ENCODE results near the gene ELP1. TPM values are rescaled to one million over a fixed set of nuclear protein-coding genes. Genes with fewer than 3 reads are reported as not detected.

ELP1 gene
- total and polyA plus RNA-seq, 4 donors: 9.3 to 27.7 (median 16.4) TPM

- DNase-seq (ENCODE audit: low spot score): no peak
- H3K27ac ChIP-seq (ENCODE audit: low read depth in 1 of 2, low read length in 2 of 2): no peak overlapping the region
- TF ChIP-seq RAD21 (IDR thresholded peaks at IDR 0.05) (peak; percentile 27 to 44), HNF4A (conservative IDR thresholded peaks at IDR 0.05) (peak; percentile 74 to 84), NR2F2 (IDR thresholded peaks at IDR 0.05) (no peak), TAF1 (conservative IDR thresholded peaks at IDR 0.05) (no peak), CTCF (IDR thresholded peaks at IDR 0.05; ENCODE audit: low read depth, low read length, missing input control) (no peak), YY1 (IDR thresholded peaks at IDR 0.05) (peak; percentile 68), RXRA (IDR thresholded peaks at IDR 0.05) (peak; percentile 50 to 80), HNF4G (IDR thresholded peaks at IDR 0.05) (no peak), SP1 (IDR thresholded peaks at IDR 0.05) (peak; percentile 59), FOXA1 (IDR thresholded peaks at IDR 0.05) (peak; percentile 58), JUND (IDR thresholded peaks at IDR 0.05) (peak; percentile 43 to 68), FOXA2 (IDR thresholded peaks at IDR 0.05) (peak; percentile 72), GABPA (IDR thresholded peaks at IDR 0.05 in 1 of 2, conservative IDR thresholded peaks at IDR 0.05 in 1 of 2) (no peak), ATF3 (IDR thresholded peaks at IDR 0.05) (peak; percentile 27), EGR1 (IDR thresholded peaks at IDR 0.05; ENCODE audit: low read depth in 2 of 2) (no peak)
- TF ChIP-seq, protein P1, sequence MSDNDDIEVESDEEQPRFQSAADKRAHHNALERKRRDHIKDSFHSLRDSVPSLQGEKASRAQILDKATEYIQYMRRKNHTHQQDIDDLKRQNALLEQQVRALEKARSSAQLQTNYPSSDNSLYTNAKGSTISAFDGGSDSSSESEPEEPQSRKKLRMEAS (IDR thresholded peaks at IDR 0.05): peak; percentile 61
- TF ChIP-seq, protein P2, sequence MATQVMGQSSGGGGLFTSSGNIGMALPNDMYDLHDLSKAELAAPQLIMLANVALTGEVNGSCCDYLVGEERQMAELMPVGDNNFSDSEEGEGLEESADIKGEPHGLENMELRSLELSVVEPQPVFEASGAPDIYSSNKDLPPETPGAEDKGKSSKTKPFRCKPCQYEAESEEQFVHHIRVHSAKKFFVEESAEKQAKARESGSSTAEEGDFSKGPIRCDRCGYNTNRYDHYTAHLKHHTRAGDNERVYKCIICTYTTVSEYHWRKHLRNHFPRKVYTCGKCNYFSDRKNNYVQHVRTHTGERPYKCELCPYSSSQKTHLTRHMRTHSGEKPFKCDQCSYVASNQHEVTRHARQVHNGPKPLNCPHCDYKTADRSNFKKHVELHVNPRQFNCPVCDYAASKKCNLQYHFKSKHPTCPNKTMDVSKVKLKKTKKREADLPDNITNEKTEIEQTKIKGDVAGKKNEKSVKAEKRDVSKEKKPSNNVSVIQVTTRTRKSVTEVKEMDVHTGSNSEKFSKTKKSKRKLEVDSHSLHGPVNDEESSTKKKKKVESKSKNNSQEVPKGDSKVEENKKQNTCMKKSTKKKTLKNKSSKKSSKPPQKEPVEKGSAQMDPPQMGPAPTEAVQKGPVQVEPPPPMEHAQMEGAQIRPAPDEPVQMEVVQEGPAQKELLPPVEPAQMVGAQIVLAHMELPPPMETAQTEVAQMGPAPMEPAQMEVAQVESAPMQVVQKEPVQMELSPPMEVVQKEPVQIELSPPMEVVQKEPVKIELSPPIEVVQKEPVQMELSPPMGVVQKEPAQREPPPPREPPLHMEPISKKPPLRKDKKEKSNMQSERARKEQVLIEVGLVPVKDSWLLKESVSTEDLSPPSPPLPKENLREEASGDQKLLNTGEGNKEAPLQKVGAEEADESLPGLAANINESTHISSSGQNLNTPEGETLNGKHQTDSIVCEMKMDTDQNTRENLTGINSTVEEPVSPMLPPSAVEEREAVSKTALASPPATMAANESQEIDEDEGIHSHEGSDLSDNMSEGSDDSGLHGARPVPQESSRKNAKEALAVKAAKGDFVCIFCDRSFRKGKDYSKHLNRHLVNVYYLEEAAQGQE (IDR thresholded peaks at IDR 0.05): peak; percentile 31
- TF ChIP-seq, protein P3, sequence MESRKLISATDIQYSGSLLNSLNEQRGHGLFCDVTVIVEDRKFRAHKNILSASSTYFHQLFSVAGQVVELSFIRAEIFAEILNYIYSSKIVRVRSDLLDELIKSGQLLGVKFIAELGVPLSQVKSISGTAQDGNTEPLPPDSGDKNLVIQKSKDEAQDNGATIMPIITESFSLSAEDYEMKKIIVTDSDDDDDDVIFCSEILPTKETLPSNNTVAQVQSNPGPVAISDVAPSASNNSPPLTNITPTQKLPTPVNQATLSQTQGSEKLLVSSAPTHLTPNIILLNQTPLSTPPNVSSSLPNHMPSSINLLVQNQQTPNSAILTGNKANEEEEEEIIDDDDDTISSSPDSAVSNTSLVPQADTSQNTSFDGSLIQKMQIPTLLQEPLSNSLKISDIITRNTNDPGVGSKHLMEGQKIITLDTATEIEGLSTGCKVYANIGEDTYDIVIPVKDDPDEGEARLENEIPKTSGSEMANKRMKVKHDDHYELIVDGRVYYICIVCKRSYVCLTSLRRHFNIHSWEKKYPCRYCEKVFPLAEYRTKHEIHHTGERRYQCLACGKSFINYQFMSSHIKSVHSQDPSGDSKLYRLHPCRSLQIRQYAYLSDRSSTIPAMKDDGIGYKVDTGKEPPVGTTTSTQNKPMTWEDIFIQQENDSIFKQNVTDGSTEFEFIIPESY (IDR thresholded peaks at IDR 0.05): no peak
- H3K9ac ChIP-seq (ENCODE audit: low read depth in 1 of 2, low read length in 2 of 2): no peak overlapping the region
- H3K36me3 ChIP-seq (ENCODE audit: control insufficient read depth in 4 of 4, insufficient read depth in 3 of 4, low read depth in 1 of 4, low read length in 3 of 4): peaks cover 9 to 40% (median 33%) of the 10 kb centered on the region in 4 donors
- WGBS: 53% methylated on average over 6 of the region's 6 CpGs
- H3K9me3 ChIP-seq (ENCODE audit: control insufficient read depth in 4 of 4, low read length in 3 of 4): no peaks in the 10 kb centered on the region
- H3K4me3 ChIP-seq (ENCODE audit: low read depth in 1 of 3, low read length in 3 of 3): no peak overlapping the region
- peaks cover 0 to 5% (median 1%) of the 10 kb centered on the region in 4 donors for H3K4me1 ChIP-seq (ENCODE audit: control insufficient read depth in 4 of 4, insufficient read depth in 4 of 4, low read length in 3 of 4)
- H3K27me3 ChIP-seq (ENCODE audit: control insufficient read depth in 4 of 4, insufficient read depth in 4 of 4, low read length in 3 of 4): no peaks in the 10 kb centered on the region
These were observed 14.4 kb downstream of the ELP1 start for GRCh38 chr9:108919517-108919916.
